Measurements from ENCODE around the gene HAP1. TPM values are rescaled to one million over a fixed set of nuclear protein-coding genes. Genes with fewer than 3 reads are reported as not detected.

HAP1 gene
- total RNA-seq, 1 donor from 2014 or later, result 0.96 TPM

GRCh38 chr17:41718287-41718645 is 16.2 kb downstream of the HAP1 start:
- TF ChIP-seq CTCF (IDR thresholded peaks at IDR 0.05; ENCODE audit: insufficient read depth, low read length, poor library complexity, severe bottlenecking), result no peak
- no peak for DNase-seq (ENCODE audit: low read depth)
- H3K4me3 ChIP-seq (ENCODE audit: low read depth, low read length), result no peak overlapping the region
- no peaks in the 10 kb centered on the region for H3K36me3 ChIP-seq (ENCODE audit: control insufficient read depth, insufficient read depth, low read length)
- H3K27me3 ChIP-seq (ENCODE audit: control insufficient read depth, insufficient read depth, low read length), result no peaks in the 10 kb centered on the region

GRCh38 chr17:41717408-41718286 is 16.8 kb downstream of the HAP1 start:
- DNase-seq (ENCODE audit: low read depth), result no peak
- Histone ChIP-seq H3K36me3 (ENCODE audit: control insufficient read depth, insufficient read depth, low read length) (no peaks in the 10 kb centered on the region), H3K27me3 (ENCODE audit: control insufficient read depth, insufficient read depth, low read length) (no peaks in the 10 kb centered on the region), H3K4me3 (ENCODE audit: low read depth, low read length) (no peak overlapping the region)
- TF ChIP-seq CTCF (IDR thresholded peaks at IDR 0.05; ENCODE audit: insufficient read depth, low read length, poor library complexity, severe bottlenecking), result no peak

- no peak for DNase-seq (ENCODE audit: low read depth)
- H3K4me3 ChIP-seq (ENCODE audit: low read depth, low read length), result no peak within 1 kb of the TSS
- peaks cover 3% of the 10 kb centered on the region for H3K27me3 ChIP-seq (ENCODE audit: control insufficient read depth, insufficient read depth, low read length)
- TF ChIP-seq CTCF (IDR thresholded peaks at IDR 0.05; ENCODE audit: insufficient read depth, low read length, poor library complexity, severe bottlenecking), result no peak
- H3K36me3 ChIP-seq (ENCODE audit: control insufficient read depth, insufficient read depth, low read length), result no peaks in the 10 kb centered on the region
These were observed 22.6 kb downstream of the HAP1 start, which contains the start of gene GAST for GRCh38 chr17:41711669-41712400. GAST (plus strand) TSS chr17:41712331; CDS start chr17:41715437, 3,106 bp downstream.

- Histone ChIP-seq H3K4me3 (ENCODE audit: low read depth, low read length) (no peak overlapping the region), H3K36me3 (ENCODE audit: control insufficient read depth, insufficient read depth, low read length) (no peaks in the 10 kb centered on the region), H3K27me3 (ENCODE audit: control insufficient read depth, insufficient read depth, low read length) (peaks cover 3% of the 10 kb centered on the region)
- TF ChIP-seq CTCF (IDR thresholded peaks at IDR 0.05; ENCODE audit: insufficient read depth, low read length, poor library complexity, severe bottlenecking), result no peak
- peak; percentile 81 for DNase-seq (ENCODE audit: low read depth)
These were observed 23.9 kb downstream of the HAP1 start for GRCh38 chr17:41710472-41711090.

- no peak for DNase-seq (ENCODE audit: low read depth)
- no peak overlapping the region for H3K4me3 ChIP-seq (ENCODE audit: low read depth, low read length)
- H3K36me3 ChIP-seq (ENCODE audit: control insufficient read depth, insufficient read depth, low read length), result no peaks in the 10 kb centered on the region
- peaks cover 3% of the 10 kb centered on the region for H3K27me3 ChIP-seq (ENCODE audit: control insufficient read depth, insufficient read depth, low read length)
- TF ChIP-seq CTCF (IDR thresholded peaks at IDR 0.05; ENCODE audit: insufficient read depth, low read length, poor library complexity, severe bottlenecking), result no peak
These were observed 26.4 kb downstream of the HAP1 start for GRCh38 chr17:41707803-41708669.

Data from kidney epithelial cell (primary cell).